ENCODE data around the gene CES4A.
"Not testable (repeated sequence)": the region's sequence is repeated elsewhere in the genome, so short reads cannot be mapped to it uniquely, and the experiment has no call there.

The CES4A gene

DNA sequence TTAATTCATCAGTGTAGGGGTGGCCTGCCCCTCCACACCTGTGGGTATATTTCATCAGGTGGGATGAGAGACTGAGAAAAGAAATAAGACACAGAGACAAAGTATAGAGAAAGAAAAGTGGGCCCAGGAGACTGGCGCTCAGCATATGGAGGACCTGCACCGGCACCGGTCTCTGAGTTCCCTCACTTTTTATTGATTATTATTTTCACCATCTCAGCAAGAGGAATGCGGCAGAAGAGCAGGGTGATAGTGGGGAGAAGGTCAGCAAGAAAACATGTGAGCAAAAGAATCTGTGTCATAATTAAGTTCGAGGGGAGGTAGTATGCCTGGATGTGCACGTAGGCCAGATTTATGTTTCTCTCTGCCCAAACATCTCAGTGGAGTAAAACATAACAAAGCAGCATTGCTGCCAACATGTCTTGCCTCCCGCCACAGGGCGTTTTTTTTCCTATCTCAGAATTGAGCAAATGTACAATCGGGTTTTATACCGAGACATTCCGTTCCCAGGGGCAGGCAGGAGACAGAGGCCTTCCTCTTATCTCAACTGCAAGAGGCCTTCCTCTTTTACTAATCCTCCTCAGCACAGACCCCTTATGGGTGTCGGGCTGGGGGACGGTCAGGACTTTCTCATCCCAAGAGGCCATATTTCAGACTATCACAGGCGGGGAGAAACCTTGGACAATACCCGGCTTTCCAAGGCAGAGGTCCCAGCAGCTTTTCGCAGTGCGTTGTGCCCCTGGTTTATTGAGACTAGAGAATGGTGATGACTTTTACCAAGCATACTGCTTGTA, 32.8 kb upstream of the CES4A start:
- H3K4me1 ChIP-seq (ENCODE audit: control insufficient read depth in 2 of 2, insufficient read depth in 1 of 2, low read depth in 1 of 2, low read length in 2 of 2); H3K9me3 ChIP-seq (replicated peaks in 1 of 2; ENCODE audit: control insufficient read depth in 2 of 2, insufficient read depth in 1 of 2, low read depth in 1 of 2, low read length in 2 of 2); H3K18ac ChIP-seq (ENCODE audit: low read length); H4K8ac ChIP-seq (ENCODE audit: low read depth, low read length); H3K4me3 ChIP-seq (ENCODE audit: low read length in 2 of 2); H3K4ac ChIP-seq (ENCODE audit: low read length); H3K9ac ChIP-seq (ENCODE audit: low read depth, low read length, poor library complexity); H3K27ac ChIP-seq (replicated peaks; ENCODE audit: low read length); H2BK12ac ChIP-seq (ENCODE audit: low read length); H2AK5ac ChIP-seq (ENCODE audit: low read depth, low read length); H2AFZ ChIP-seq (ENCODE audit: low read length); H2BK5ac ChIP-seq (ENCODE audit: low read length); H4K91ac ChIP-seq (ENCODE audit: low read depth, low read length, poor library complexity); H3K23ac ChIP-seq (ENCODE audit: low read depth, low read length, poor library complexity); H2BK15ac ChIP-seq (ENCODE audit: low read length); H3K79me1 ChIP-seq (ENCODE audit: low read depth, low read length); H3K14ac ChIP-seq (ENCODE audit: low read length); H3K36me3 ChIP-seq (replicated peaks in 1 of 2; ENCODE audit: control insufficient read depth in 2 of 2, insufficient read depth in 2 of 2, low read length in 2 of 2); H3K4me2 ChIP-seq (ENCODE audit: insufficient read depth, low read length, poor library complexity, severe bottlenecking); H2BK120ac ChIP-seq (ENCODE audit: low read depth, low read length); DNase-seq (ENCODE audit: low spot score): not testable (repeated sequence)
- H3K27me3 ChIP-seq (ENCODE audit: control insufficient read depth in 3 of 3, insufficient read depth in 3 of 3, low read depth in 1 of 3, low read length in 3 of 3) = peaks cover 0 to 28% (median 0%) of the 10 kb centered on the region in 3 experiments
- no CpG with 5 or more reads among the region's 17 CpGs for WGBS, 2 donors (ENCODE audit: extremely low coverage in 2 of 2, insufficient read length in 2 of 2, insufficient replicate concordance in 1 of 2)

DNA sequence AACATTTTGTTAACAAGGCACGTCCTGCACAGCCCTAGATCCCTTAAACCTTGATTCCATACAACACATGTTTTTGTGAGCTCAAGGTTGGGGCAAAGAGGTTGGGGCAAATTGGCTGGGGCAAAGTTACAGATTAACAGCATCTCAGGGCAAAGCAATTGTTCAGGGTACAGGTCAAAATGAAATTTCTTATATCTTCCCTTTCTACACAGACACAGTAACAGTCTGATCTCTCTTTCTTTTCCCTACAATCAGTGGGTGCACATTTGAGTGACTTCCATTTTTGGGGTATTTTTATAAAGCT, 32.3 kb upstream of the CES4A start:
- not testable (repeated sequence) for H3K4ac ChIP-seq (ENCODE audit: low read length)

DNA sequence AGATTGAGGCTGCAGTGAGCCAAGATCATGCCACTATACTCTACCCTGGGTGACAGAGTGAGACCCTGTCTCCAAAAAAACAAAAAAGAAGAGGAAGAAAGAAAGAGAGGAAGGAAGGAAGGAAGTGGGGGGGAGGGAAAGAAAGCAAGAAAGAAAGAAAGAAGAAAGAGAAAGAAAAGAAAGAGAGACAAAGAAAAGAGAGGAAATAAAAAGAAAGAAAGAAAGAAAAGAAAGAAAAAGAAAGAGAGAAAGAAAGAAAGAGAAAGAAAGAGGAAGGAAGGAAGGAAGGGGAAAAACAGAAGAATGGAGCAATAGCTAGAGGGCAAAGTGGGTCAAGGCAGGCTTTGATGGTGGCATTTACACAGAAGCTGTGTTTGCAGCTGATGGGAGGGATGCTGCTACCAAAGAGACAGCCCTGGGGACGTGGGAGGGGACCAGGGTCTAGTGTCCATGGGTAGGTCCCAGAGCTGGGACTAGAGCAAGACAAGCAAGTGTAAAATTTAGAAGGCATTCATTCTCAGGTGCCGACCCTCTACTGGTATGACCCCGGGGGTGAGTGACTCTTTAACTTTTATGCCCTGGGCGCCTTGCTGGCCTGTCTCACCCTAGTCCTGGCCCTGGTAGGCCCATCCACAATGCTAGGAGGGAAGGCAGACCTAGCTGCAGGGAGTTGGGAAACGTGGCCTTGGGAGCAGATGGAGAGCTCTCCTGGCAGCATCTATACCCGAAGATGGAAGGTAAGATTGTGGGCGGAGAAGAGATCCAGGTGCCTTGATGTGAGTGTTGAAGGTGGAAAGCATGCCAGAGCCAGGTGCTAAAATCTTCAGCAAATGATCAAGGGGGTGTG, 29.3 kb upstream of the CES4A start:
- DNase-seq (ENCODE audit: low spot score) = no peak
- Histone ChIP-seq H2AFZ (ENCODE audit: low read length) (no peak overlapping the region), H3K27ac (replicated peaks; ENCODE audit: low read length) (no peak overlapping the region), H3K36me3 (replicated peaks in 1 of 2; ENCODE audit: control insufficient read depth in 2 of 2, insufficient read depth in 2 of 2, low read length in 2 of 2) (no peaks in the 10 kb centered on the region), H2BK12ac (ENCODE audit: low read length) (no peak overlapping the region), H3K18ac (ENCODE audit: low read length) (no peak overlapping the region), H2BK5ac (ENCODE audit: low read length) (no peak overlapping the region), H2BK120ac (ENCODE audit: low read depth, low read length) (no peak overlapping the region), H4K8ac (ENCODE audit: low read depth, low read length) (no peak overlapping the region), H3K4ac (ENCODE audit: low read length) (no peak overlapping the region), H3K4me2 (ENCODE audit: insufficient read depth, low read length, poor library complexity, severe bottlenecking) (no peak overlapping the region), H3K14ac (ENCODE audit: low read length) (no peak overlapping the region), H3K27me3 (ENCODE audit: control insufficient read depth in 3 of 3, insufficient read depth in 3 of 3, low read depth in 1 of 3, low read length in 3 of 3) (peaks cover 0 to 23% (median 0%) of the 10 kb centered on the region in 3 experiments), H3K23ac (ENCODE audit: low read depth, low read length, poor library complexity) (no peak overlapping the region), H3K9ac (ENCODE audit: low read depth, low read length, poor library complexity) (no peak overlapping the region), H4K91ac (ENCODE audit: low read depth, low read length, poor library complexity) (no peak overlapping the region), H2AK5ac (ENCODE audit: low read depth, low read length) (no peak overlapping the region), H3K79me1 (ENCODE audit: low read depth, low read length) (peaks cover 2% of the 10 kb centered on the region), H3K4me3 (ENCODE audit: low read length in 2 of 2) (peak overlapping the region in 1 of 2 donors; percentile 57), H3K9me3 (replicated peaks in 1 of 2; ENCODE audit: control insufficient read depth in 2 of 2, insufficient read depth in 1 of 2, low read depth in 1 of 2, low read length in 2 of 2) (no peaks in the 10 kb centered on the region), H3K4me1 (ENCODE audit: control insufficient read depth in 2 of 2, insufficient read depth in 1 of 2, low read depth in 1 of 2, low read length in 2 of 2) (peaks cover 3% of the 10 kb centered on the region in 2 donors), H2BK15ac (ENCODE audit: low read length) (no peak overlapping the region)
- no CpG with 5 or more reads among the region's 7 CpGs for WGBS, 2 donors (ENCODE audit: extremely low coverage in 2 of 2, insufficient read length in 2 of 2, insufficient replicate concordance in 1 of 2)

More for the DNA sequence above, 32.3 kb upstream of the CES4A start:
- not testable (repeated sequence) for H3K4me2 ChIP-seq (ENCODE audit: insufficient read depth, low read length, poor library complexity, severe bottlenecking); H3K23ac ChIP-seq (ENCODE audit: low read depth, low read length, poor library complexity); H3K9ac ChIP-seq (ENCODE audit: low read depth, low read length, poor library complexity); H4K91ac ChIP-seq (ENCODE audit: low read depth, low read length, poor library complexity); H3K4me3 ChIP-seq (ENCODE audit: low read length in 2 of 2); H4K8ac ChIP-seq (ENCODE audit: low read depth, low read length); H3K9me3 ChIP-seq (replicated peaks in 1 of 2; ENCODE audit: control insufficient read depth in 2 of 2, insufficient read depth in 1 of 2, low read depth in 1 of 2, low read length in 2 of 2); H2AFZ ChIP-seq (ENCODE audit: low read length); H2BK120ac ChIP-seq (ENCODE audit: low read depth, low read length); H2BK15ac ChIP-seq (ENCODE audit: low read length); H2AK5ac ChIP-seq (ENCODE audit: low read depth, low read length); H3K36me3 ChIP-seq (replicated peaks in 1 of 2; ENCODE audit: control insufficient read depth in 2 of 2, insufficient read depth in 2 of 2, low read length in 2 of 2); H2BK12ac ChIP-seq (ENCODE audit: low read length); H3K18ac ChIP-seq (ENCODE audit: low read length); H3K14ac ChIP-seq (ENCODE audit: low read length); H2BK5ac ChIP-seq (ENCODE audit: low read length); H3K4me1 ChIP-seq (ENCODE audit: control insufficient read depth in 2 of 2, insufficient read depth in 1 of 2, low read depth in 1 of 2, low read length in 2 of 2); H3K27ac ChIP-seq (replicated peaks; ENCODE audit: low read length); H3K79me1 ChIP-seq (ENCODE audit: low read depth, low read length); DNase-seq (ENCODE audit: low spot score)
- H3K27me3 ChIP-seq (ENCODE audit: control insufficient read depth in 3 of 3, insufficient read depth in 3 of 3, low read depth in 1 of 3, low read length in 3 of 3) = peaks cover 0 to 28% (median 0%) of the 10 kb centered on the region in 3 experiments
- WGBS, 2 donors (ENCODE audit: extremely low coverage in 2 of 2, insufficient read length in 2 of 2, insufficient replicate concordance in 1 of 2) = no CpG with 5 or more reads among the region's 1 CpG

DNA sequence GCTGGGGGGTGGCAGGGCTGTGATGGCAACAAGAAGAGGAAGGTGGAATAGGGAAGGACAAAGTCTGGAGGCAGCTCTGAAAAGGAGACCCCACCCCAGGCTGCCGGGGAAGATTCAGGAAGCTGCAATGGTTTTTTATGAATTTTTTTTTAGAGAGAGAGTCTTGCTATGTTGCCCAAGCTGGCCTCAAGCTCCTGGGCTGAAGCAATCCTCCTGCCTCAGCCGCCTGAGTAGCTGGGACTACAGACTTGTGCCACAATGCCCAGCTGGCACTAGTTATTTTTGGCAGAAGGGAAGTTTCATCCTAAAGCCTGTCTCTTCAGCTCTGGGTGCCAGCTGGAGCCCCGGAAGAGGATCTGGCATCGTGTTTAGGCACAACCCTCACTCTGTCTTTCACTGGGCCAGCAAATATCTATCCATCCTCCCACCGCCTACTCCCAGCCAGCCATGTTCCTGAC, 28.7 kb upstream of the CES4A start:
- no peak overlapping the region for H2BK120ac ChIP-seq (ENCODE audit: low read depth, low read length)
- H2BK15ac ChIP-seq (ENCODE audit: low read length) = no peak overlapping the region
- no peak for DNase-seq (ENCODE audit: low spot score)
- no peak overlapping the region for H3K9ac ChIP-seq (ENCODE audit: low read depth, low read length, poor library complexity)
- peaks cover 0 to 23% (median 0%) of the 10 kb centered on the region in 3 experiments for H3K27me3 ChIP-seq (ENCODE audit: control insufficient read depth in 3 of 3, insufficient read depth in 3 of 3, low read depth in 1 of 3, low read length in 3 of 3)
- no peak overlapping the region for H3K18ac ChIP-seq (ENCODE audit: low read length)
- H3K36me3 ChIP-seq (replicated peaks in 1 of 2; ENCODE audit: control insufficient read depth in 2 of 2, insufficient read depth in 2 of 2, low read length in 2 of 2) = no peaks in the 10 kb centered on the region
- no peaks in the 10 kb centered on the region for H3K9me3 ChIP-seq (replicated peaks in 1 of 2; ENCODE audit: control insufficient read depth in 2 of 2, insufficient read depth in 1 of 2, low read depth in 1 of 2, low read length in 2 of 2)
- no peak overlapping the region for H3K4me2 ChIP-seq (ENCODE audit: insufficient read depth, low read length, poor library complexity, severe bottlenecking)
- H3K4me1 ChIP-seq (ENCODE audit: control insufficient read depth in 2 of 2, insufficient read depth in 1 of 2, low read depth in 1 of 2, low read length in 2 of 2) = peaks cover 3% of the 10 kb centered on the region in 2 donors
- no peak overlapping the region for H2AK5ac ChIP-seq (ENCODE audit: low read depth, low read length)
- no peak overlapping the region for H3K23ac ChIP-seq (ENCODE audit: low read depth, low read length, poor library complexity)
- no peak overlapping the region for H2BK12ac ChIP-seq (ENCODE audit: low read length)
- H2AFZ ChIP-seq (ENCODE audit: low read length) = no peak overlapping the region
- H4K8ac ChIP-seq (ENCODE audit: low read depth, low read length) = no peak overlapping the region
- no CpG with 5 or more reads among the region's 5 CpGs for WGBS, 2 donors (ENCODE audit: extremely low coverage in 2 of 2, insufficient read length in 2 of 2, insufficient replicate concordance in 1 of 2)
- H3K4ac ChIP-seq (ENCODE audit: low read length) = no peak overlapping the region
- H3K79me1 ChIP-seq (ENCODE audit: low read depth, low read length) = peaks cover 2% of the 10 kb centered on the region
- H4K91ac ChIP-seq (ENCODE audit: low read depth, low read length, poor library complexity) = peak overlapping the region; percentile 75
- no peak overlapping the region for H3K14ac ChIP-seq (ENCODE audit: low read length)
- no peak overlapping the region for H3K4me3 ChIP-seq (ENCODE audit: low read length in 2 of 2)
- H3K27ac ChIP-seq (replicated peaks; ENCODE audit: low read length) = no peak overlapping the region
- no peak overlapping the region for H2BK5ac ChIP-seq (ENCODE audit: low read length)
